Fibroblast of the aortic adventitia (primary cell): Measurements from ENCODE around the gene RNPEPL1. TPM values are rescaled to one million over a fixed set of nuclear protein-coding genes. Genes with fewer than 3 reads are reported as not detected.

Source experiments
- DNase-seq: peaks from one replicate; pipeline ENCODE4 v3.0.0-alpha.2; 2010; ENCODE audit warnings: low read depth
- H3K4me3 ChIP-seq: 2 replicates; pipeline ENCODE4 v1.5.1; 2011; ENCODE audit warnings: low read depth, mild to moderate bottlenecking, control low read depth, low read length, moderate library complexity
- CTCF ChIP-seq: IDR thresholded peaks from 2 replicates; pipeline ENCODE4 v1.5.1; 2011; ENCODE audit warnings: mild to moderate bottlenecking, low read length, control low read depth, inconsistent platforms; ENCODE audit not compliant: insufficient read depth
- total RNA-seq: library from RNA; depleted of rRNA; stranded (reverse); fragments of >200 nt; gene quantifications from 2 replicates; pipeline ENCODE4 v1.2.3, GENCODE V29; 2012; ENCODE audit warnings: low replicate concordance

Gene RNPEPL1
- total RNA-seq, 1 donor, result 12.7 TPM

DNA sequence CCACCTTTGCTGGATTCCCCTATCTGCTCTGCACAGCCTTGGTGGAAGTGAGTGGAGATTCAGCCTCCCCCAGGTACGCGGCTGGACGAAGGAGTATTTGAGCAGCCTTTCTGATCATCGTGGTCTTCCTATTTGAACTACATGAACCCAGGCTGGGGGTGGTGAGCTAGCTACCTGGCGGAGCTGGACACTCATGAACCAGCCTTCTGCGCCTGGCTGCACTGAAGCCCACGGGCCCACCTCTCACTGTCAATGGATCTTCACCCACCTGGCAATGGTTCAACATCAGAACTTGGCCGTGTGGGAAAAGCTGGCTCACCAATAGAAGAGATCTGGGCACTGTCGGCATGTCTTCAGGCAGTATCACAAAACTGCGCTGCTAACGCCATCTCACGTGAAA is 45.9 kb upstream of the RNPEPL1 start:
- H3K4me3 ChIP-seq, result no peak overlapping the region
- TF ChIP-seq CTCF, result no peak
- DNase-seq, result no peak

GRCh38 chr2:240523451-240524281 is 44.6 kb upstream of the RNPEPL1 start:
- no peak for TF ChIP-seq CTCF
- no peak overlapping the region for H3K4me3 ChIP-seq
- no peak for DNase-seq

DNA sequence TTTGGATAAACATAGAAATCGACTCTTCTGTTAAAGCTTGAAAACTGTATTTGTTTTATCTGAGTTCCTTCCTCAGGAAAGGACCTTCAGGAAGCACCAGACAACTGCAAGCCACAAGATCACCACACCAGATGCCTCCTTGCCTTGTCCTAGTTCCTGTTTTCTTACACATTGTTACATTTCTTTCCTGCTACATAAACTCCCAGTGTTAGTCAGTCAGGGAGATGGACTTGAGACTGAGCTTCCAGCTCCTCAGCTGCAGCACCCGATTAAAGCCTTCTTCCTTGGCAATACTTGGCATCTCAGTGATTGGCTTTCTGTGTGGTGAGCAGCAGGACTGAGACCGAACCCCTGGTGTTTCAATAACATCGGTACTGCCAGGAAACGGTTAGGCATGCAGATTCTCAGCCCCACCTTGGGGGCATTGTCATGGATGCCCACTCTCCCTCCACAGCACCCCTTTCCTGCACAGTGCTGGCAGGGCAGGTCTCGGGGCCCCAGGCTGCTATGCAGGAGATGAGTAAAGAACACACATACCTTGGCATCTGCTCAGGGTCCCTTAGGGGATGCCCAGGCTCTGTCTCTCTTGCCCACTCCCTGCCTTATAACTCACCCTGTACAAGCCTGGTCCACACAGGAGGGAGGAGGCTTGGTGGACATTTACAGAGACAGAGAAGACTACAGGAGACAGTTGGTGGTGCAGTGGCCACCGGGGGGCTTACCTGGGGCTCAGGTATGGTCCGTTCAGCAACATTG is 43.1 kb upstream of the RNPEPL1 start:
- no peak for DNase-seq
- no peak overlapping the region for H3K4me3 ChIP-seq
- no peak for TF ChIP-seq CTCF

GRCh38 chr2:240525802-240526201 is 42.5 kb upstream of the RNPEPL1 start:
- no peak for TF ChIP-seq CTCF
- no peak for DNase-seq
- H3K4me3 ChIP-seq, result no peak overlapping the region

DNA sequence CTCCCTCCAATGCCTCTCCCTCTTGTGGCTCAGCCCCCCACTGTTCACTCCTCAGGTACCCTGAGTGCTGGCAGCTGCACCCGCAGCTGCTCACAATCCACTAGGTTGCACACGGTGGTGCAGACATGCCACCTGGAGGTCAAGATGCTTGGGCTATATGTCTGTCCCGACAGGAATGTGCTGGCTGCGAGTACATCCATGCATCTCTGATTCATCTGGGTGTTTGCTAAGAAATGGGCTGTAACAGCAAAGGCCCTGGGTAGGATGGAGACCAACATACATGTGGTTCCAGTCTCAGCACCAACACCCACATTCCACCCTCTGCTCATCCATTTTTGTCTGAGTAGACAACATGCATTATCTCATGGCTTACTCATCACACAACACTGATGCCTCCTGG is 41.8 kb upstream of the RNPEPL1 start:
- no peak for TF ChIP-seq CTCF
- no peak for DNase-seq
- H3K4me3 ChIP-seq, result no peak overlapping the region

GRCh38 chr2:240527153-240527750 is 41.0 kb upstream of the RNPEPL1 start:
- TF ChIP-seq CTCF, result no peak
- H3K4me3 ChIP-seq, result no peak overlapping the region
- no peak for DNase-seq
